ENCODE results near the gene COMMD6. TPM values are rescaled to one million over a fixed set of nuclear protein-coding genes. Genes with fewer than 3 reads are reported as not detected.
"Not testable (repeated sequence)": the region's sequence is repeated elsewhere in the genome, so short reads cannot be mapped to it uniquely, and the experiment has no call there.

The COMMD6 gene
- total RNA-seq, 1 donor from 2014 or later: 28.2 TPM

DNA sequence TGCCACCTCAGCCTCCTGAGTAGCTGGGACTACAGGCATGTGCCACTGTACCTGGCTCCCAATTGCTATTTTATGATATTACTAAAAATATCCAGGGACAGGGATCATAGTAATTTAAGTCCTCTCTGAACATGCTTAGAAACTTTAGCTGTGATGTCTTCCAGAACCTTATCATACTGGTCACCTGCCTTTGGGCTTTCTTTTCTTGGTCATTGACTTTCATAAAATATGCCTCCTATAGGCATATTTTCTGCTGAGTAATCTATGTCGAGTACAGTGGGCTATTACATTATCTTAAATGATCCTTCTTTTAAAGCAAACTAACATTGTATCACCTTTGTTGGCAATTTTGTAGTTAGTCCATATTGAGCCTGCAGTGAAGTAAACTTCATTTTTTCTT is 18.2 kb upstream of the COMMD6 start:
- peaks cover 0 to 7% (median 6%) of the 10 kb centered on the region in 3 donors for H3K4me1 ChIP-seq (ENCODE audit: control insufficient read depth in 3 of 3, insufficient read depth in 3 of 3, low read length in 3 of 3)
- no peak overlapping the region for H3K9ac ChIP-seq (ENCODE audit: low read depth in 1 of 3, low read length in 3 of 3)
- H3K27ac ChIP-seq (ENCODE audit: low read depth, low read length): no peak overlapping the region
- peaks cover 0 to 4% (median 0%) of the 10 kb centered on the region in 3 donors for H3K36me3 ChIP-seq (ENCODE audit: control insufficient read depth in 3 of 3, insufficient read depth in 3 of 3, low read length in 3 of 3)
- H3K9me3 ChIP-seq (ENCODE audit: control insufficient read depth in 3 of 3, low read length in 3 of 3): no peaks in the 10 kb centered on the region
- no peaks in the 10 kb centered on the region for H3K27me3 ChIP-seq (ENCODE audit: control insufficient read depth in 3 of 3, insufficient read depth in 3 of 3, low read length in 3 of 3)
- no peak overlapping the region for H3K4me3 ChIP-seq (ENCODE audit: low read length in 3 of 3)

DNA sequence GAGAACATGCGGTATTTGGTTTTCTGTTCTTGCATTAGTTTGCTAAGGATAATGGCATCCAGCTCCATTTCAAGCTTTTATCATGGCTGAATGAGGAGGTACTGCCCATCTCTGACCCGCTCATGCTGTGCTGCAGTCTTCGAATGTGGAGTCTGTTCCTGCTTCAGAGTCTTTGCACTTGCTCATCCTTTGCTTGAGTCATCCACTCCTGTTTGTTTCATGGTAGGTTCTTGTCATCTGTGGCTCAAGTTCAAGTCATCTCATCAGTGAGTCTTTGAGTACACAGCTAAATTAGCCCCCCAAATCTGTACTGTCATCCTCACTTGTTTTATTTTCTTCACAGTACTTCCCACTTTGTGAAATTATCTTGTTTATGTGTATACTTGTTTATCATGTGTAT is 17.3 kb upstream of the COMMD6 start:
- H3K9me3 ChIP-seq (ENCODE audit: control insufficient read depth in 3 of 3, low read length in 3 of 3): no peaks in the 10 kb centered on the region

DNA sequence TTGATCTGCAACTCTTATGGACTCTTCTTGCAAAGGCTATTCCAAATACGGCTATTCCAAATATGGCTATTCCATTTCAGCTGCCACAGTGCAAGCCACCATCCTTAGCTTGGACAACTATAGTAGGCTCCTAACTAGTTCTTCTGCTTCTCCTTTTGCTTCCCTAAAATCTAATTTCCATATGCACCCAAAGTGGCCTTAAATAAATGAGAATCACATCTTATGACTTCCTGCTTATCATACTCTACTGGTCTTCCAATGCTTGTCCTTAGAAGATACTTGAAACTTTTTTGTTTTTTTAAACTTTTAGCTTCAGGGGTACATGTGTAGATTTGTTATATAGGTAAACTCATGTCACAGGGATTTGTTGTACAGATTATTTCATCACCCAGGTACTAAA is 16.8 kb upstream of the COMMD6 start:
- no peaks in the 10 kb centered on the region for H3K27me3 ChIP-seq (ENCODE audit: control insufficient read depth in 3 of 3, insufficient read depth in 3 of 3, low read length in 3 of 3)
- no peak overlapping the region for H3K27ac ChIP-seq (ENCODE audit: low read depth, low read length)
- no peaks in the 10 kb centered on the region for H3K9me3 ChIP-seq (ENCODE audit: control insufficient read depth in 3 of 3, low read length in 3 of 3)
- H3K4me3 ChIP-seq (ENCODE audit: low read length in 3 of 3): no peak overlapping the region
- peaks cover 7 to 13% (median 13%) of the 10 kb centered on the region in 3 donors for H3K4me1 ChIP-seq (ENCODE audit: control insufficient read depth in 3 of 3, insufficient read depth in 3 of 3, low read length in 3 of 3)
- H3K36me3 ChIP-seq (ENCODE audit: control insufficient read depth in 3 of 3, insufficient read depth in 3 of 3, low read length in 3 of 3): peaks cover 0 to 4% (median 0%) of the 10 kb centered on the region in 3 donors
- no peak overlapping the region for H3K9ac ChIP-seq (ENCODE audit: low read depth in 1 of 3, low read length in 3 of 3)

More for the DNA sequence above, 17.3 kb upstream of the COMMD6 start:
- no peak overlapping the region for H3K9ac ChIP-seq (ENCODE audit: low read depth in 1 of 3, low read length in 3 of 3)
- H3K4me3 ChIP-seq (ENCODE audit: low read length in 3 of 3): no peak overlapping the region
- H3K27ac ChIP-seq (ENCODE audit: low read depth, low read length): no peak overlapping the region
- peaks cover 7 to 13% (median 13%) of the 10 kb centered on the region in 3 donors for H3K4me1 ChIP-seq (ENCODE audit: control insufficient read depth in 3 of 3, insufficient read depth in 3 of 3, low read length in 3 of 3)
- H3K27me3 ChIP-seq (ENCODE audit: control insufficient read depth in 3 of 3, insufficient read depth in 3 of 3, low read length in 3 of 3): no peaks in the 10 kb centered on the region
- peaks cover 0 to 4% (median 0%) of the 10 kb centered on the region in 3 donors for H3K36me3 ChIP-seq (ENCODE audit: control insufficient read depth in 3 of 3, insufficient read depth in 3 of 3, low read length in 3 of 3)

DNA sequence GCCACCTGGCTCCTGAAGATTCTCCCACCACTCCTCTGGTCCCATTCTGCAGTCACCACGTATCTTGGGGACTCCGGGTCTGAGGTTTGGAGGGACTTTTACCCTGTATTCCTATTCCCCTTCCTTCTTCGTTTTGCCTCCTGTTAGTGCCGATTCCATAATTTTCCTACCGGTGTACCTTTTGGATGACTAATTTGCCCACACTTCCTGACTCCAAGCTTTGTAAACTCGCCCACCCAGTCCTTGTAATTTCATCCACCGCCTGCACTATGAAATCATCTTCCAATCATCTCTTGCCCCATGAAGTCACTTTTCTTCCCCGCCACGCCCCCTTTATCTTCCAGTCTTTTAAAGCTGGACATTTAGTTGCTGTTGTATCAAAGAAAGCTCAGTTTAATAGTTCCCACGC is 12.5 kb upstream of the COMMD6 start:
- Histone ChIP-seq H3K27me3 (ENCODE audit: control insufficient read depth in 3 of 3, insufficient read depth in 3 of 3, low read length in 3 of 3) (no peaks in the 10 kb centered on the region), H3K4me3 (ENCODE audit: low read length in 3 of 3) (peak overlapping the region; percentile 94 to 96 (median 96)), H3K36me3 (ENCODE audit: control insufficient read depth in 3 of 3, insufficient read depth in 3 of 3, low read length in 3 of 3) (peaks cover 0 to 4% (median 0%) of the 10 kb centered on the region in 3 donors), H3K9me3 (ENCODE audit: control insufficient read depth in 3 of 3, low read length in 3 of 3) (no peaks in the 10 kb centered on the region), H3K9ac (ENCODE audit: low read depth in 1 of 3, low read length in 3 of 3) (peak overlapping the region; percentile 91 to 93 (median 93)), H3K27ac (ENCODE audit: low read depth, low read length) (peak overlapping the region; percentile 86), H3K4me1 (ENCODE audit: control insufficient read depth in 3 of 3, insufficient read depth in 3 of 3, low read length in 3 of 3) (peaks cover 11 to 16% (median 15%) of the 10 kb centered on the region in 3 donors)

DNA sequence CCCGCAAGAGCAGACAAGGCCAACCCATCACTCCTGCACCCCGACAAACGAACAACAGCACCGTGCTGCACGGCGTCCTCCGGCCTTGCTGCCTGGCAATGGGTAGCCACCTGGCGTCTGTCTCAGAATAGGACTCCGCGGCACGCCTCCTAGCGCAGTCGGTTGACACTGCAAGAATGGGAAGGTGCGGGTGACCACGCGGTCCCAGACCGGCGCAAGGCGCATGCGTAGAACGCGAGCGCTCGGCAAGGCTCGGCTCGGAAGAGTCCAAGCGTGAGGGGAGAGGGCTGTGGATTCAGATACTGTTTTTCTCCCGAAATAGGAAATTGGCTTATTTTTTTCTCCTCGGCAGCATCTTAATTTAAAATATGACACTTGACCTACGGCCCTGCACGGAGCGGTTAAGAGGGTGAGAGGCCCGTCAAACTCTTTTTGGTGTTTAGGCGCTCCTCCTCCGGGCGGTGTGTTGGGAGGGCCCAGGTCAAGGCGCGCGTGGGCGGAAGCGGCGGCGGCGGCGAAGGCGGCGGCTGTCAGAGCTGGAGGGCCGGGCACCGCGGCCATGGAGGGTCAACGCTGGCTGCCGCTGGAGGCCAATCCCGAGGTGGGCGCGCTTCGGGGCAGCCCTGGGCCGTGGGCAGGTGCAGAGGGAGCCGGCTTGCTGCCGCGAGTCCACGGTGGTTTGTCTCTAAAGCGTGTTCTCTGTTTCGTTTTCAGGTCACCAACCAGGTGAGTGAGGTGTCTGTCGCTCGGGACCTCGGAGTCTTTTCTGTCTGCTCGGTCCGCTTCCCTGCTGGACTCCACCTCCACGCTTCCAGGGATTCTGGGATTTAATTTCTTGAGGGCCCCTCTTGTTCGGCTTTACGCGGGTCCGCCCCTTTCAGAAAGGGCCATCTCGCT is 11.9 kb upstream of the COMMD6 start, which contains the start of gene UCHL3:
UCHL3 (plus strand) TSS at position 530 of the 897 bp plus-strand sequence; CDS start at position 560, 30 bp downstream.
- Histone ChIP-seq H3K9me3 (ENCODE audit: control insufficient read depth in 3 of 3, low read length in 3 of 3) (no peaks in the 10 kb centered on the region), H3K4me1 (ENCODE audit: control insufficient read depth in 3 of 3, insufficient read depth in 3 of 3, low read length in 3 of 3) (peaks cover 11 to 16% (median 13%) of the 10 kb centered on the region in 3 donors), H3K27me3 (ENCODE audit: control insufficient read depth in 3 of 3, insufficient read depth in 3 of 3, low read length in 3 of 3) (no peaks in the 10 kb centered on the region), H3K27ac (ENCODE audit: low read depth, low read length) (peak within 1 kb of the TSS; percentile 86), H3K9ac (ENCODE audit: low read depth in 1 of 3, low read length in 3 of 3) (peak within 1 kb of the TSS; percentile 91 to 93 (median 93)), H3K4me3 (ENCODE audit: low read length in 3 of 3) (peak within 1 kb of the TSS; percentile 94 to 96 (median 96)), H3K36me3 (ENCODE audit: control insufficient read depth in 3 of 3, insufficient read depth in 3 of 3, low read length in 3 of 3) (peaks cover 0 to 4% (median 0%) of the 10 kb centered on the region in 3 donors)

DNA sequence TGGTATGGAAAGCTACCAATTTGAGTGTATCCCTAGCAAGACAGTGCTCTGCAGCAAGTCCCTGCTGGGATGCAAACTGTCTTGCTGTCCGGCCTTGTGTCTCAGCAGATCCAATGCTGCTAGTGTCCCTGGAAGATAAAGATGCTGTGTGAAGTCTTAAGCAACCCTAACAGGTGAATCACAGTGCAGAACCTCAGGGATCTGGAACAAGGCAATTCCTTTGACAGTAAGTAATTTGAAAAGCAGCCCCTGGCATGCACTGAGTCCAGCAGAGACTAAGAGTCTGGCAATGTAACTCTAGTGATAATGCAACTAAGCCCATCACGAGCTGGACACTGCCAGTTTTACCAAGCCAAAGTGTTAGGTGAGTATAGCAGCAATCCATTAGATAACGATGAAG is 10.3 kb upstream of the COMMD6 start:
- Histone ChIP-seq H3K4me1 (ENCODE audit: control insufficient read depth in 3 of 3, insufficient read depth in 3 of 3, low read length in 3 of 3) (peaks cover 11 to 16% (median 13%) of the 10 kb centered on the region in 3 donors), H3K9ac (ENCODE audit: low read depth in 1 of 3, low read length in 3 of 3) (no peak overlapping the region)

DNA sequence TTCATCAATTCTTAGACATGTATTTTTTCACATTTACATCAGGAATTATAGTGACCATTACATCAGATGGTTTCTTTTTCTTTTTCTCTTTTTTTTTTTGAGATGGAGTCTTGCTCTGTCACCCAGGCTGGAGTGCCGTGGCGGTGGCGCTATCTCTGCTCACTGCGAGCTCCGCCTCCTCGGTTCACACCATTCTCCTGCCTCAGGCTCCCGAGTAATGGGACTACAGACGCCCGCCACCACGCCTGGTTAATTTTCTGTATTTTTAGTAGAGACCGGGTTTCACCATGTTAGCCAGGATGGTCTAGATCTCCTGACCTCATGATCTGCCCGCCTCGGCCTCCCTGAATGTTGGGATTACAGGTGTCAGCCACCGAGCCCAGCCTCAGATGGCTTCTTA is 7.7 kb upstream of the COMMD6 start:
- not testable (repeated sequence) for H3K4me3 ChIP-seq (ENCODE audit: low read length in 3 of 3); H3K27ac ChIP-seq (ENCODE audit: low read depth, low read length); H3K36me3 ChIP-seq (ENCODE audit: control insufficient read depth in 3 of 3, insufficient read depth in 3 of 3, low read length in 3 of 3); H3K27me3 ChIP-seq (ENCODE audit: control insufficient read depth in 3 of 3, insufficient read depth in 3 of 3, low read length in 3 of 3); H3K9me3 ChIP-seq (ENCODE audit: control insufficient read depth in 3 of 3, low read length in 3 of 3); H3K9ac ChIP-seq (ENCODE audit: low read depth in 1 of 3, low read length in 3 of 3)
- peaks cover 8 to 11% (median 10%) of the 10 kb centered on the region in 3 donors for H3K4me1 ChIP-seq (ENCODE audit: control insufficient read depth in 3 of 3, insufficient read depth in 3 of 3, low read length in 3 of 3)

More for the DNA sequence above, 10.3 kb upstream of the COMMD6 start:
- H3K27ac ChIP-seq (ENCODE audit: low read depth, low read length): no peak overlapping the region
- no peaks in the 10 kb centered on the region for H3K9me3 ChIP-seq (ENCODE audit: control insufficient read depth in 3 of 3, low read length in 3 of 3)
- H3K27me3 ChIP-seq (ENCODE audit: control insufficient read depth in 3 of 3, insufficient read depth in 3 of 3, low read length in 3 of 3): no peaks in the 10 kb centered on the region
- no peaks in the 10 kb centered on the region for H3K36me3 ChIP-seq (ENCODE audit: control insufficient read depth in 3 of 3, insufficient read depth in 3 of 3, low read length in 3 of 3)
- H3K4me3 ChIP-seq (ENCODE audit: low read length in 3 of 3): no peak overlapping the region

DNA sequence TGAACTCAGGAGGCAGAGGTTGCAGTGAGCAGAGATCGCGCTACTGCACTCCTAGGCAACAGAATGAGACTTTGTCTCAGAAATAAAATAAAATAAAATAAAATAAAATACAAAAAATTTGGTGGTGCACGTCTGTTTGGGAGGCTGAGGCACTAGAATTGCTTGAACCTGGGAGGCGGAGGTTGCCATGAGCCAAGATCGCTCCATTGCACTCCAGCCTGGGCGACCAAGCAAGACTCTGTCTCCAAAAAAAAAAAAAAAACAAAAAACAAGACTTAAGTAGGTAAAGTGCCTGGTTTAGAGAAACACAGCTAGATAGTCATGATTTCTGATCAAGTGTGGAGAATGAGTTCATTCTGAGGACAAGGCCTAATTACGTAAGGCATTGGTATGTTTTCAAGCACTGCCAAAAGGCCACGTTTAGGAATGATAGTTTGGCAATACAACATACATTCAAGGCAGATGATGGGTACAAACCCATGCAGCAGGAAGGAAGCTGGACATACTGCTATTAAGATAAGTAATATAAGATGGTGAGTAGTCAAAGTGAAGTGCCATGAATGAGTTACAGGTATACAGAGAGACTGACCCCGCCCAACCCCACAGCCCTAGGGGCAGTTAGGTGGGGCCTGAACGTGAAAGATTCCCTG is 7.2 kb upstream of the COMMD6 start:
- Histone ChIP-seq H3K9ac (ENCODE audit: low read depth in 1 of 3, low read length in 3 of 3) (no peak overlapping the region), H3K9me3 (ENCODE audit: control insufficient read depth in 3 of 3, low read length in 3 of 3) (no peaks in the 10 kb centered on the region), H3K4me1 (ENCODE audit: control insufficient read depth in 3 of 3, insufficient read depth in 3 of 3, low read length in 3 of 3) (peaks cover 4 to 8% (median 6%) of the 10 kb centered on the region in 3 donors), H3K36me3 (ENCODE audit: control insufficient read depth in 3 of 3, insufficient read depth in 3 of 3, low read length in 3 of 3) (no peaks in the 10 kb centered on the region), H3K27ac (ENCODE audit: low read depth, low read length) (no peak overlapping the region), H3K4me3 (ENCODE audit: low read length in 3 of 3) (no peak overlapping the region), H3K27me3 (ENCODE audit: control insufficient read depth in 3 of 3, insufficient read depth in 3 of 3, low read length in 3 of 3) (no peaks in the 10 kb centered on the region)

DNA sequence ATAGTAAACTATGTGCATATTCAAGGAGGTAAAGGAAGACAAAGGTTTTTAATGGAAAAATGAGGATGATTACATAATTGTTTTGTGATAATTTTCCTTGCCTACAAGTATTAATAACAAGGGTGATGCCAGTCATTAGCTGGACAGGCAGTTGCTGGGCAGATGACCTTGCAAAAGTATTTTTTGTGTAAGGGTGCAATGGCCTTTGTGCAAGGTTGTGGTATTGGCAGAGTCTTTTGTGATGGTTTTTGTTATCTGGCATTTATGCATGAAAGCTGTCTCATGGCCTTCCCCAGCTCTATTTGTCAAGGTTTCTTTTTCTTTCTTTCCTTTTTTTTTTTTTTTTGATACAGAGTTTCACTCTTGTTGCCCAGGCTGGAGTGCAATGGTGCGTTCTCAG is 4.3 kb upstream of the COMMD6 start:
- no peak overlapping the region for H3K27ac ChIP-seq (ENCODE audit: low read depth, low read length)
- no peak overlapping the region for H3K4me3 ChIP-seq (ENCODE audit: low read length in 3 of 3)
- peaks cover 0 to 6% (median 4%) of the 10 kb centered on the region in 3 donors for H3K4me1 ChIP-seq (ENCODE audit: control insufficient read depth in 3 of 3, insufficient read depth in 3 of 3, low read length in 3 of 3)
- no peak overlapping the region for H3K9ac ChIP-seq (ENCODE audit: low read depth in 1 of 3, low read length in 3 of 3)
- H3K9me3 ChIP-seq (ENCODE audit: control insufficient read depth in 3 of 3, low read length in 3 of 3): no peaks in the 10 kb centered on the region
- no peaks in the 10 kb centered on the region for H3K27me3 ChIP-seq (ENCODE audit: control insufficient read depth in 3 of 3, insufficient read depth in 3 of 3, low read length in 3 of 3)
- H3K36me3 ChIP-seq (ENCODE audit: control insufficient read depth in 3 of 3, insufficient read depth in 3 of 3, low read length in 3 of 3): no peaks in the 10 kb centered on the region

DNA sequence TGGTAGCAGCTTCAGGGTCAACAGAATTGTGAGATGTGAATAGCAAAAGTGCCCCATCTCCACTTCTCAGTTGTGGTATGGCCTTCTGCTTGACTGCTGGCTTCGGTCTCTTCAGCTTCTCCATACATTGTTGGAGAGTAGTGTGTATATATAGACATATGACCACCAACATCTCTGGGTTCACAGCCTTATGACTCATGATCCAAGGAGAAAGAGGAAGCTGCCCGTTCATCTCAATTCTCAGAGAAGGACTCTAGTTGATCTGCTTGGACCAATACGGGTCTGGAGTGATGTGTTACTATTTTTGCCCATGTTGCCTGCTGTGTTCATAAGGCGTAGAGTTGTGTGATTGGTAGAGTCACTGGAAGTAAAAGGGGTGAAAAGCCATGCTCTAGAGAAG is 3.6 kb upstream of the COMMD6 start:
- Histone ChIP-seq H3K9me3 (ENCODE audit: control insufficient read depth in 3 of 3, low read length in 3 of 3) (no peaks in the 10 kb centered on the region), H3K27me3 (ENCODE audit: control insufficient read depth in 3 of 3, insufficient read depth in 3 of 3, low read length in 3 of 3) (no peaks in the 10 kb centered on the region), H3K4me3 (ENCODE audit: low read length in 3 of 3) (no peak overlapping the region), H3K27ac (ENCODE audit: low read depth, low read length) (no peak overlapping the region), H3K9ac (ENCODE audit: low read depth in 1 of 3, low read length in 3 of 3) (no peak overlapping the region), H3K36me3 (ENCODE audit: control insufficient read depth in 3 of 3, insufficient read depth in 3 of 3, low read length in 3 of 3) (peaks cover 0 to under 1% (median 0%) of the 10 kb centered on the region in 3 donors), H3K4me1 (ENCODE audit: control insufficient read depth in 3 of 3, insufficient read depth in 3 of 3, low read length in 3 of 3) (peaks cover 3 to 9% (median 8%) of the 10 kb centered on the region in 3 donors)

Data from skeletal muscle tissue (tissue), 4 donors.